ENCODE measurements around the gene HVCN1.

The HVCN1 gene

GRCh38 chr12:110699591-110700445 is 10.9 kb upstream of the HVCN1 start:
- peak; percentile 25 for DNase-seq (ENCODE audit: low read depth, low spot score)

- DNase-seq (ENCODE audit: low read depth, low spot score): peak; percentile 91
Measured at GRCh38 chr12:110698171-110698902, 9.4 kb upstream of the HVCN1 start.

- no peak for DNase-seq (ENCODE audit: low read depth, low spot score)
Measured at GRCh38 chr12:110697236-110697635, 8.3 kb upstream of the HVCN1 start.

GRCh38 chr12:110696283-110696682 is 7.4 kb upstream of the HVCN1 start:
- DNase-seq (ENCODE audit: low read depth, low spot score): no peak

- no peak for DNase-seq (ENCODE audit: low read depth, low spot score)
Measured at GRCh38 chr12:110694330-110694901, 5.5 kb upstream of the HVCN1 start.

- no peak for DNase-seq (ENCODE audit: low read depth, low spot score)
Measured at GRCh38 chr12:110693731-110694130, 4.8 kb upstream of the HVCN1 start.

GRCh38 chr12:110690127-110690430 is 1.2 kb upstream of the HVCN1 start:
- DNase-seq (ENCODE audit: low read depth, low spot score): no peak

GRCh38 chr12:110689281-110690126 is 589 bp upstream of the HVCN1 start:
- DNase-seq (ENCODE audit: low read depth, low spot score): peak; percentile 74

GRCh38 chr12:110687396-110688169 is 1.3 kb downstream of the HVCN1 start:
- no peak for DNase-seq (ENCODE audit: low read depth, low spot score)

- DNase-seq (ENCODE audit: low read depth, low spot score): no peak
Measured at GRCh38 chr12:110686294-110686903, 2.5 kb downstream of the HVCN1 start.

GRCh38 chr12:110684312-110684836 is 4.5 kb downstream of the HVCN1 start:
- no peak for DNase-seq (ENCODE audit: low read depth, low spot score)

GRCh38 chr12:110683888-110684287 is 5.0 kb downstream of the HVCN1 start:
- DNase-seq (ENCODE audit: low read depth, low spot score): no peak

GRCh38 chr12:110680032-110680431 is 8.9 kb downstream of the HVCN1 start:
- DNase-seq (ENCODE audit: low read depth, low spot score): no peak

GRCh38 chr12:110679201-110679600 is 9.7 kb downstream of the HVCN1 start:
- no peak for DNase-seq (ENCODE audit: low read depth, low spot score)

- DNase-seq (ENCODE audit: low read depth, low spot score): no peak
Measured at GRCh38 chr12:110677982-110678381, 10.9 kb downstream of the HVCN1 start.

GRCh38 chr12:110677206-110677911 is 11.6 kb downstream of the HVCN1 start:
- peak; percentile 33 for DNase-seq (ENCODE audit: low read depth, low spot score)

- DNase-seq (ENCODE audit: low read depth, low spot score): no peak
Measured at GRCh38 chr12:110676171-110676570, 12.7 kb downstream of the HVCN1 start.

- no peak for DNase-seq (ENCODE audit: low read depth, low spot score)
Measured at GRCh38 chr12:110670161-110670701, 18.7 kb downstream of the HVCN1 start.

GRCh38 chr12:110669193-110669502 is 19.8 kb downstream of the HVCN1 start:
- DNase-seq (ENCODE audit: low read depth, low spot score): no peak
